ENCODE measurements around the gene FGF22.

Gene FGF22

GRCh38 chr19:591099-591958 is 48.4 kb upstream of the FGF22 start:
- DNase-seq (no peak), ATAC-seq (ENCODE audit: insufficient read depth, low read depth) (no peak)
- no peak overlapping the region for H3K9ac ChIP-seq (ENCODE audit: low read depth, low read length)
- H3K36me3 ChIP-seq (ENCODE audit: insufficient read depth, low read length), result no peaks in the 10 kb centered on the region
- H3K4me3 ChIP-seq (ENCODE audit: low read depth in 1 of 2, low read length in 2 of 2), result no peak overlapping the region
- TF ChIP-seq EZH2 (IDR thresholded peaks at IDR 0.05; ENCODE audit: borderline replicate concordance, low read depth, low read length, severe bottlenecking) (no peak), CTCF (IDR thresholded peaks at IDR 0.05; ENCODE audit: borderline replicate concordance, extremely low read depth, low read length, poor library complexity, severe bottlenecking) (no peak)
- H3K9me3 ChIP-seq (ENCODE audit: insufficient read depth, low read length, severe bottlenecking), result no peaks in the 10 kb centered on the region
- no peak overlapping the region for H3K4me2 ChIP-seq (ENCODE audit: insufficient read depth, low read length)
- no peak overlapping the region for H3K27ac ChIP-seq (ENCODE audit: low read length)
- no peaks in the 10 kb centered on the region for H3K79me2 ChIP-seq (ENCODE audit: insufficient read depth, low read length)
- peaks cover 21% of the 10 kb centered on the region for H4K20me1 ChIP-seq (ENCODE audit: insufficient read depth, low read length)
- peaks cover 8% of the 10 kb centered on the region for H3K27me3 ChIP-seq (ENCODE audit: insufficient read depth, low read length, poor library complexity)
- no peak overlapping the region for H2AFZ ChIP-seq (ENCODE audit: low read depth, low read length)
- peaks cover 10% of the 10 kb centered on the region for H3K4me1 ChIP-seq (ENCODE audit: insufficient read depth, low read length)

GRCh38 chr19:592101-592500 is 47.6 kb upstream of the FGF22 start:
- DNase-seq (no peak), ATAC-seq (ENCODE audit: insufficient read depth, low read depth) (no peak)
- Histone ChIP-seq H2AFZ (ENCODE audit: low read depth, low read length) (no peak overlapping the region), H4K20me1 (ENCODE audit: insufficient read depth, low read length) (peaks cover 18% of the 10 kb centered on the region), H3K4me2 (ENCODE audit: insufficient read depth, low read length) (no peak overlapping the region), H3K79me2 (ENCODE audit: insufficient read depth, low read length) (no peaks in the 10 kb centered on the region), H3K9ac (ENCODE audit: low read depth, low read length) (no peak overlapping the region), H3K4me3 (ENCODE audit: low read depth in 1 of 2, low read length in 2 of 2) (no peak overlapping the region), H3K36me3 (ENCODE audit: insufficient read depth, low read length) (no peaks in the 10 kb centered on the region), H3K27ac (ENCODE audit: low read length) (no peak overlapping the region), H3K27me3 (ENCODE audit: insufficient read depth, low read length, poor library complexity) (peaks cover 8% of the 10 kb centered on the region), H3K4me1 (ENCODE audit: insufficient read depth, low read length) (peaks cover 10% of the 10 kb centered on the region), H3K9me3 (ENCODE audit: insufficient read depth, low read length, severe bottlenecking) (no peaks in the 10 kb centered on the region)
- TF ChIP-seq EZH2 (IDR thresholded peaks at IDR 0.05; ENCODE audit: borderline replicate concordance, low read depth, low read length, severe bottlenecking), result no peak
- TF ChIP-seq CTCF (IDR thresholded peaks at IDR 0.05; ENCODE audit: borderline replicate concordance, extremely low read depth, low read length, poor library complexity, severe bottlenecking), result no peak

GRCh38 chr19:593055-593454 is 46.6 kb upstream of the FGF22 start:
- DNase-seq, result no peak
- Histone ChIP-seq H3K4me1 (ENCODE audit: insufficient read depth, low read length) (peaks cover 6% of the 10 kb centered on the region), H3K79me2 (ENCODE audit: insufficient read depth, low read length) (no peaks in the 10 kb centered on the region), H3K9me3 (ENCODE audit: insufficient read depth, low read length, severe bottlenecking) (no peaks in the 10 kb centered on the region), H3K27me3 (ENCODE audit: insufficient read depth, low read length, poor library complexity) (peaks cover 8% of the 10 kb centered on the region), H2AFZ (ENCODE audit: low read depth, low read length) (no peak overlapping the region), H3K4me2 (ENCODE audit: insufficient read depth, low read length) (no peak overlapping the region), H3K36me3 (ENCODE audit: insufficient read depth, low read length) (no peaks in the 10 kb centered on the region), H3K27ac (ENCODE audit: low read length) (no peak overlapping the region), H4K20me1 (ENCODE audit: insufficient read depth, low read length) (peaks cover 18% of the 10 kb centered on the region), H3K4me3 (ENCODE audit: low read depth in 1 of 2, low read length in 2 of 2) (no peak overlapping the region), H3K9ac (ENCODE audit: low read depth, low read length) (no peak overlapping the region)
- ATAC-seq (ENCODE audit: insufficient read depth, low read depth), result no peak
- TF ChIP-seq EZH2 (IDR thresholded peaks at IDR 0.05; ENCODE audit: borderline replicate concordance, low read depth, low read length, severe bottlenecking), result no peak

- peaks cover 6% of the 10 kb centered on the region for H3K27me3 ChIP-seq (ENCODE audit: insufficient read depth, low read length, poor library complexity)
- no peaks in the 10 kb centered on the region for H3K36me3 ChIP-seq (ENCODE audit: insufficient read depth, low read length)
- DNase-seq (no peak), ATAC-seq (ENCODE audit: insufficient read depth, low read depth) (no peak)
- H3K27ac ChIP-seq (ENCODE audit: low read length), result no peak overlapping the region
- H2AFZ ChIP-seq (ENCODE audit: low read depth, low read length), result no peak overlapping the region
- H3K4me2 ChIP-seq (ENCODE audit: insufficient read depth, low read length), result no peak overlapping the region
- H3K4me1 ChIP-seq (ENCODE audit: insufficient read depth, low read length), result peaks cover 3% of the 10 kb centered on the region
- no peaks in the 10 kb centered on the region for H3K9me3 ChIP-seq (ENCODE audit: insufficient read depth, low read length, severe bottlenecking)
- H3K79me2 ChIP-seq (ENCODE audit: insufficient read depth, low read length), result no peaks in the 10 kb centered on the region
- no peak overlapping the region for H3K9ac ChIP-seq (ENCODE audit: low read depth, low read length)
- H4K20me1 ChIP-seq (ENCODE audit: insufficient read depth, low read length), result peaks cover 16% of the 10 kb centered on the region
- no peak overlapping the region for H3K4me3 ChIP-seq (ENCODE audit: low read depth in 1 of 2, low read length in 2 of 2)
- TF ChIP-seq CTCF (IDR thresholded peaks at IDR 0.05; ENCODE audit: borderline replicate concordance, extremely low read depth, low read length, poor library complexity, severe bottlenecking) (no peak), EZH2 (IDR thresholded peaks at IDR 0.05; ENCODE audit: borderline replicate concordance, low read depth, low read length, severe bottlenecking) (no peak)
Measured at GRCh38 chr19:593505-593904, 46.2 kb upstream of the FGF22 start.
